SK-N-MC (cell line): ENCODE measurements around the gene IFI6.

Experiments used
- DNase-seq: peaks from one replicate; pipeline ENCODE4 v3.0.0-alpha.2; 2011; ENCODE audit warnings: low read depth, low spot score
- H3K27ac ChIP-seq: fragments of 200-600 bp; sonication (generic); 2 replicates; pipeline ENCODE4 v1.5.1; 2016; ENCODE audit warnings: mixed run types
- H3K36me3 ChIP-seq: fragments of 200-600 bp; sonication (generic); 2 replicates; pipeline ENCODE4 v1.6.1; 2017; ENCODE audit warnings: antibody characterized with exemption, low read length, mixed read lengths; ENCODE audit not compliant: insufficient read depth
- H3K4me3 ChIP-seq: fragments of 200-600 bp; sonication (generic); 2 replicates; pipeline ENCODE4 v1.5.1; 2016
- H3K9ac ChIP-seq: fragments of 200-600 bp; sonication (generic); 2 replicates; pipeline ENCODE4 v1.8.0; 2017; ENCODE audit warnings: mixed run types, mixed read lengths; ENCODE audit not compliant: insufficient read length
- H3K9me3 ChIP-seq: fragments of 200-600 bp; sonication (generic); 2 replicates; pipeline ENCODE4 v1.6.1; 2017; ENCODE audit warnings: low read depth, mild to moderate bottlenecking, antibody characterized with exemption, low read length, moderate library complexity, mixed read lengths
- EZH2 ChIP-seq: fragments of 200-600 bp; sonication (generic); IDR thresholded peaks from one replicate; pipeline ENCODE4 v1.6.1; 2017; ENCODE audit warnings: antibody characterized with exemption
- FOXP2 ChIP-seq: optimal IDR thresholded peaks from 2 replicates; pipeline ENCODE3; 2011; ENCODE audit warnings: mild to moderate bottlenecking, moderate library complexity; ENCODE audit not compliant: insufficient read depth; ENCODE audit errors: extremely low read length, control extremely low read depth
- POLR2AphosphoS5 ChIP-seq: IDR thresholded peaks from 2 replicates; pipeline ENCODE4 v1.6.1; 2012; ENCODE audit warnings: mild to moderate bottlenecking, low read depth, low read length, borderline replicate concordance

Gene IFI6

DNA sequence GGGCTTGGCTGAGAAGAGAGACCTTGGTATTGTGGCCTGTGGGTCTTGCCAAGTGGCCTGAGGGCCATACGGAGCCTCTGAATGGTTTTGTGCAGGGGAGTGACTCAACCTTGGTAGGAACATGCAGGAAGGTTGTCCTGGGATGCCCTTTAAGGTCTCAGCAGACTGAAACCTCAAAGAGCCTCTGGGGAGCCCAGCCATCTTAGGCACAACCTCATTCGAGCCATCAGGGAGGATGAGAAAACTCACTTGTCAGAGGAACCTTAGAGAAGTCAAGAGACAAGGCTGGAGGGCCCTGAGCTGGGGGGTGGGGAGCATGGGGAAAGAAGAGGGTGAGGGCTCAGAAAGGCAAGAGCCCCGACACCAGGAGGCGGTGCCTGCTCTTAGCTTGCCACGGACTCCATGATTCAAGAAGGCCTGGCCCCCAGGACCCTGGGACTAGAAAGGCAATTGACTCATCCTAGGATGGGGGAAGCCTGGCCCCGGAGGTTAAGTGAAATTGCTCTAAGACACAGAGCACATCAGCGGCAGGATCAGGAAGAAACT, 13.0 kb downstream of the IFI6 start:
- Histone ChIP-seq H3K9me3 (no peaks in the 10 kb centered on the region), H3K27ac (no peak overlapping the region), H3K36me3 (no peaks in the 10 kb centered on the region), H3K4me3 (no peak overlapping the region), H3K9ac (no peak overlapping the region)
- no peak for DNase-seq
- no peak for TF ChIP-seq POLR2AphosphoS5
- no peak for TF ChIP-seq EZH2
- TF ChIP-seq FOXP2: no peak

DNA sequence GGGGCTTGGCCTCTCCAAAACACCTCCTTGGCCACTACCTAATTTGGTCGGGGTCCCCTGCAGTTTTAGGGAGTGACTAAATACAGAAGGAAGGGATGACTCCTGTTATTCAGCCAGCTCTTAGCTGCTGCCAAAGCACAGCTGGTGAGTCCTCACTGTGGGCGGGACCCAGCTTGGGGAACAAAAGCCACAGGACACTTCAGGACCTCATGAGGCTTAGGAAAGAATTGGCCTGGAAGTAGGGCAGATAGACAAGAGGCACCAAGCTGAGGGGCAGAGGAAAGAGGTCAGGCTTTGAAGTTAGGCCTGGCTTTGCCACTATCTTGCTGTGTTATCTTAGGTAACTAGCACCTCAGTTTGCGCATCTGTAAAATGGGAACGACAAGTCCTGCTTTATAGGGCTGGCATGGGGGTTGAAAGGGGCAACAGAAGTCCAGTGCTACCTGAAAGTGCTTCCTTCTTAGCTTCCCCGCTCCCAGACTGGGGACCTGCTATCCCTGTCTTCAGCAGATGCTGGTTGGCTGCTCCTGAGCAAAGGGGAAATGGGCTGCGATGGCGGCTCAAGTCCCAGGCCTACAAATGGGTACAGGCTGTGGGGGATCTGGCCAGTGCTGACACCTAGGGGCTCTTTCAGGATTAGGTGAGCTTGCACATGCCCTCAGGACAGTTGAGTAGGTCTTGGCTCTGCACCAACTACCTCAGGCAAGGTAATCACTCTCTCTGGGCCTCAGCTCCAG, 15.7 kb downstream of the IFI6 start:
- no peak overlapping the region for H3K4me3 ChIP-seq
- no peak overlapping the region for H3K9ac ChIP-seq
- TF ChIP-seq FOXP2 (no peak), POLR2AphosphoS5 (no peak), EZH2 (no peak)
- H3K27ac ChIP-seq: no peak overlapping the region
- H3K36me3 ChIP-seq: no peaks in the 10 kb centered on the region
- no peaks in the 10 kb centered on the region for H3K9me3 ChIP-seq
- DNase-seq: no peak

DNA sequence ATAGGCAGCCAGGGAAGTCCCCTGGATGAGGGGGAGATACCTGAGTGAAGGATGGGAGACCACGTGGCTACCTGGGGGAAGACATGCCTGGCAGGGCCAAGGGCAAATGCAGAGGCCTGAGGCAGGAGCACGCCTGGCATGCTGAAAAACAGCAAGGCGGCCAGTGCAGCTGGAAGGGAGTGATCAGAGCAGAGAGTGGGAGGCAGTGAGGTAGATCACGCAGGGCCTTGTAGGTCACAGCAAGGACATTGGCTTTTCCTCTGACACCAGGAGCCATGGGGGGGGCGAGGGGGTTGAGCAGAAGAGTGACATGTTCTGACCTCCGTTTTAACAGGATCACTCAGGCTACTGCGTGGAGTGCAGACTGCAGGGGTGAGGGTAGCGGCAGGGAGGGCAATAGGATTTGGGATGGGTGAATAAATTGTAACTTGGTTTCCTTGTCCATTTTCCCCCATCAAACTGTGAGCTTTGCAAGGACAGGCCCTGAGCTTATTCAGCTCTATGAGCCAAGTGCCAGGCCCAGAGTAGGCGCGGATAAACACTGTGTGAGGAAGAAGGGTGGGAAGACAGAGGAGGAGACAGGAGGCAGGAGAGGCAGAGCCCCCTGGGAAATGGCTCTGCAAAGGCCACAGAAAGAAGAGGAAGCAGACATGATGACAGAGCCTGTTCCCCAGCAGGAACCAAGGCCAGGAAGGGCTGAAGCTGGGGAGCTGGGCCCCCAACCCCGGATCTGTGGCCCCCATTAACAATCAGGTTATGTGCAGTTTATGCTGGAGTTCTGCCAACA, 16.6 kb downstream of the IFI6 start:
- TF ChIP-seq EZH2: no peak
- no peak for TF ChIP-seq POLR2AphosphoS5
- TF ChIP-seq FOXP2: no peak
- no peak for DNase-seq
- Histone ChIP-seq H3K36me3 (no peaks in the 10 kb centered on the region), H3K9me3 (no peaks in the 10 kb centered on the region), H3K9ac (no peak overlapping the region), H3K4me3 (no peak overlapping the region), H3K27ac (no peak overlapping the region)

DNA sequence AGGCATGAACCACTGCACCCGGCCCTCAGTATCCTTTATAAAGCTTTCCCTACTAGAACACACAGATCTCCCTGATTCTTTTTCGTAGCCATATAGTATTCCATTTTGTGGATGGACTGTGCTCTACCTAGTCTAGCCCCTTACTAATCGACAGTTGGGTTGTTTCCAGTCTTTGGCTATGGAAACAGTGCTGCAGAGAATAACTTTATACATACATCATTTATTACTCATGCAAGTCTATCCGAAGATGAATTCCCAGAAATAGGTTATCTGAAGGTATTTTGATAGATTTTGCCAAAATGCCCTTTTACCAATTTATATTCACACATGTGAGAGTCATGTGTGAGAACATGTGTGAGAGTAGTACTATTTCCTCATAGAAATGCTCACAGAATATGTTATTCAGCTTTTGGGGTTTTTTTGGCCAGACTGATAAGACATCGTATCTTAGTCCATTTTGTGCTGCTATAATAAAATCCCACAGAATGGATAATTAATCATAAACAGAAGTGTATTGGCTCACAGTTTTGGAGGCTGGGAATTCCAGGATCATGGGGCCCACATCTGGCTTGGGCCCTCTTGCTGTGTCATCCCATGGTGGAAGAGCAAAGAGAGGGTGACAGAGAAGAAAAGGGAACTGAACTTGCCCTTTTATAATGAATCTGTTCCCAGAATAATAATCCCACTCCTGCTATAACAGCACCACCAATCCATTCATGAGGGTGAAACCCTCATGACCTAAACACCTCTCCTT, 19.7 kb downstream of the IFI6 start:
- no peak overlapping the region for H3K9ac ChIP-seq
- TF ChIP-seq EZH2 (no peak), POLR2AphosphoS5 (no peak), FOXP2 (no peak)
- H3K4me3 ChIP-seq: no peak overlapping the region
- H3K36me3 ChIP-seq: no peaks in the 10 kb centered on the region
- H3K9me3 ChIP-seq: no peaks in the 10 kb centered on the region
- no peak for DNase-seq
- peak overlapping the region; percentile 42; the same call in 1 of the 2 replicates for H3K27ac ChIP-seq

DNA sequence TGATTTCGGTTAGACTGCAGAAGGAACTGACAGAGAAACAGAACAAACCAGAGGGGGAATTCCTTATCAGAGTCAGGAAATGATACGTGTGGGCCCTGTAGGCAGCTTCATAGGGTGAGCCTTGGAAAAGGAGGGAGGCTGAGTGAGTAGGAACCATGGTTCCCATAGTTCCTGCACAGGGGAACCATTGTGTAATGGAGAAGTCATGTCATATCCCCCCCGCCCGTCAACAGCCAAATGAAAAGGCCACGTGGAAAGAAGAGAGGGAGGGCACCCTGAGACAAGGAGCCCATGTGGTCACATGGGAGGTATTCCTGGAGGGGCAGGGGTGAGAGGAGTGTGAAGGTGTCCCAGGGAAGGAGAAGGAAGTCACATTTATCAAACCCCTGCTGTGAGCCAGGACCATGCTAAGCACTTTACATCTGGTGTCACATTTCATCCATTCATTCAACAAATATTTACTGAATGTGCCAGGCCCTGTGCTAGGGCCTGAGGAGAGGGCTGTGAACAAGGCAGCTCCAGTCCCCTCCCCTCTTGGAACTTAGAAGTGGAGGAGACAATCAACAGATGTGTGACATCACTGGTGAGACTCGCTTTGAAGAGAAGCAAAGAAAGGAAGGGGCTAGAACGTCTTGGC, 21.3 kb downstream of the IFI6 start:
- DNase-seq: no peak
- Histone ChIP-seq H3K4me3 (no peak overlapping the region), H3K27ac (no peak overlapping the region)

DNA sequence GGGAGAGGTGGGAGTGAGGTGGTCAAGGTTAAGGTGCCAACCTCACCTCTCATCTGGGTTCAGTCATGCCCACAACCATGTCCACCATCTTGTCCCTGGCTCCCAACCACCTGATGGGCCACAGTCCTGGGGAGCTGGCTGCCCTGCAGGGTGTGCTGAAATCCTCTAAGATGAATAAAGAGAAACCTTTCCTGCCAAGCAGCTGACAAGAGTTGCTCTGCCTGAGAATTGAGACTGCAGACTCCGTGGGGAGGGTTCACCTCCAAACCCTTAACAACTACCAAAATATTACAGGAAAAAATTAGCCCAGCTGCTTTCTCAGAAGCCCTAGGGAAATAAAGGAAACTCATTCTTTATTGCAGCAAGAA, 21.8 kb downstream of the IFI6 start:
- DNase-seq: no peak
- no peaks in the 10 kb centered on the region for H3K36me3 ChIP-seq
- H3K9me3 ChIP-seq: no peaks in the 10 kb centered on the region
- H3K27ac ChIP-seq: no peak overlapping the region
- no peak overlapping the region for H3K9ac ChIP-seq
- TF ChIP-seq FOXP2 (no peak), POLR2AphosphoS5 (no peak)
- no peak overlapping the region for H3K4me3 ChIP-seq

More for the DNA sequence above, 21.3 kb downstream of the IFI6 start:
- H3K36me3 ChIP-seq: no peaks in the 10 kb centered on the region
- no peaks in the 10 kb centered on the region for H3K9me3 ChIP-seq
- no peak for TF ChIP-seq POLR2AphosphoS5
- no peak overlapping the region for H3K9ac ChIP-seq

DNA sequence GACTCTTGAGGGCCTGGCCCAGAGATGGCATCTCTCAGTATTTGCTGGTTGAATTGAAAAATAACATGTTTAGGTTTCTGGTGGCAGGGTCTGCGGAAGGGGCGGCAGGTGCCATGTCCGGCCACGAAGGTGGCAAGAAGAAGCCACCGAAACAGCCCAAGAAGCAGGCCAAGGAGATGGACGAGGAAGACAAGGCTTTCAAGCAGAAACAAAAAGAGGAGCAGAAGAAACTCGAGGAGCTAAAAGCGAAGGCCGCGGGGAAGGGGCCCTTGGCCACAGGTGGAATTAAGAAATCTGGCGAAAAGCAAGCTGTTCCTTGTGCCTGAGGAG, 22.7 kb downstream of the IFI6 start:
- TF ChIP-seq FOXP2: no peak
- TF ChIP-seq POLR2AphosphoS5: no peak
- TF ChIP-seq EZH2: no peak
- Histone ChIP-seq H3K9me3 (no peaks in the 10 kb centered on the region), H3K27ac (no peak overlapping the region), H3K9ac (no peak overlapping the region), H3K36me3 (no peaks in the 10 kb centered on the region), H3K4me3 (no peak overlapping the region)
- DNase-seq: no peak
